ENCODE results near the gene ZSCAN20.

GRCh38 chr1:33426916-33427315, 45.5 kb upstream of the ZSCAN20 start:
- TF ChIP-seq POLR2A (IDR thresholded peaks at IDR 0.05): no peak
- TF ChIP-seq, protein P1, sequence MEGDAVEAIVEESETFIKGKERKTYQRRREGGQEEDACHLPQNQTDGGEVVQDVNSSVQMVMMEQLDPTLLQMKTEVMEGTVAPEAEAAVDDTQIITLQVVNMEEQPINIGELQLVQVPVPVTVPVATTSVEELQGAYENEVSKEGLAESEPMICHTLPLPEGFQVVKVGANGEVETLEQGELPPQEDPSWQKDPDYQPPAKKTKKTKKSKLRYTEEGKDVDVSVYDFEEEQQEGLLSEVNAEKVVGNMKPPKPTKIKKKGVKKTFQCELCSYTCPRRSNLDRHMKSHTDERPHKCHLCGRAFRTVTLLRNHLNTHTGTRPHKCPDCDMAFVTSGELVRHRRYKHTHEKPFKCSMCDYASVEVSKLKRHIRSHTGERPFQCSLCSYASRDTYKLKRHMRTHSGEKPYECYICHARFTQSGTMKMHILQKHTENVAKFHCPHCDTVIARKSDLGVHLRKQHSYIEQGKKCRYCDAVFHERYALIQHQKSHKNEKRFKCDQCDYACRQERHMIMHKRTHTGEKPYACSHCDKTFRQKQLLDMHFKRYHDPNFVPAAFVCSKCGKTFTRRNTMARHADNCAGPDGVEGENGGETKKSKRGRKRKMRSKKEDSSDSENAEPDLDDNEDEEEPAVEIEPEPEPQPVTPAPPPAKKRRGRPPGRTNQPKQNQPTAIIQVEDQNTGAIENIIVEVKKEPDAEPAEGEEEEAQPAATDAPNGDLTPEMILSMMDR (IDR thresholded peaks at IDR 0.05): no peak
